Measurements from ENCODE around the gene C19orf33. TPM values are rescaled to one million over a fixed set of nuclear protein-coding genes. Genes with fewer than 3 reads are reported as not detected.

C19orf33 gene
- total RNA-seq, 1 donor from 2014 or later = 0.58 TPM

DNA sequence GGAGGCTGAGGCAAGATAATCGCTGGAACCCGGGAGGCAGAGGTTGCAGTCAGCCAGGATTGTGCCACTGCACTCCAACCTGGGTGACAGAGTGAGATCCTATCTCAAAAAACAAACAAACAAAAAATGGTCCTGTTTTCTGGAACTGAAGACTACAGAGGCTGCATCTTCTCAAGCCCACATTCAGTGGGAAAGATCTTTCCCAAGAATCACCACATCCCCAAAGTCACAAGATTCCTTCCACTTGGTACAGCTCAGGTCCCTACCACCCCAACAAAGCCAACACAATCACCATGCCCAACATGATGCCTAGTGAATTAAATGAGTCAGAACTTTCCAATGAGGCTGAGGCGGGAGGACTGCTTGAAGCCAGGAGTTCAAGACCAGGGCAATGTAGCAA lies 46.8 kb downstream of the C19orf33 start:
- Mint-ChIP-seq H3K36me3 (ENCODE audit: low read depth) (no peaks in the 10 kb centered on the region), H3K27me3 (peaks cover 6% of the 10 kb centered on the region), H3K4me3 (no peak overlapping the region), H3K4me1 (no peaks in the 10 kb centered on the region), H3K9me3 (no peaks in the 10 kb centered on the region), H3K27ac (no peak overlapping the region)
- ChIA-PET CTCF (no interaction called here), POLR2A (interaction anchor here (0.7 to 2.2 kb wide), 2 partner anchors 9 to 24 kb away, joined by 3 to 7 read pairs; partner anchors contain the start of gene PSMD8)
- intact Hi-C loops (cut with micrococcal nuclease) = no loop called here
- no peak for ATAC-seq (ENCODE audit: low read depth)
- no peak for TF ChIP-seq CTCF (IDR thresholded peaks at IDR 0.05)
- no peak for DNase-seq

DNA sequence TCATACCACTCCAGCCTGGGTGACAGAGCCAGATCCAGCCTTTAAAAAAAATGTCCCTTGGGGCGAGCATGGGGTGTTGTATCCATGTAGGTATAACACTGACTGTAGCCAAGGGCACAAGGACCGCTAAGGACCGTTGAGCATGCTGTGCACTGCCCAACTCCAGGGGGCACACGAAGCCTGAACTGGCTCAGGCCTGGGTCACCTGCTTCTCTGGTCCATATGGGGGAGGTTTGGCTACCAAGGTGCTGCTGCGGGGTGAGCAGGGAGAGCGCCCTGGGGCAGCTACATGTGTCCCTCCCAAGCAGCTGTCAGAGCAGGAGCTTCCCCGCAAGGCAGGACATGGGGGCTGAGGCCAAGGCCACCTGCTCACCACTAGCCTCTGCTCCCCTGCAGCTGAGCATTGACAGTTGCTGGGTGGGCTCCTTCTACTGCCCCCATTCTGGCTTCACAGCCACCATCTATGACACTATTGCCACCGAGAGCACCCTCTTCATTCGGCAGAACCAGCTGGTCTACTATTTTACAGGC lies 47.9 kb downstream of the C19orf33 start:
- no peak for ATAC-seq (ENCODE audit: low read depth)
- Mint-ChIP-seq H3K27me3 (peaks cover 6% of the 10 kb centered on the region), H3K4me1 (no peaks in the 10 kb centered on the region), H3K36me3 (ENCODE audit: low read depth) (no peaks in the 10 kb centered on the region), H3K27ac (no peak overlapping the region), H3K4me3 (no peak overlapping the region), H3K9me3 (no peaks in the 10 kb centered on the region)
- POLR2A ChIA-PET = interaction anchor here (0.7 to 2.2 kb wide), 2 partner anchors 8 to 441 kb away, joined by 4 to 7 read pairs; no protein-coding TSS in a partner anchor
- intact Hi-C loops (cut with micrococcal nuclease) = no loop called here
- TF ChIP-seq CTCF (IDR thresholded peaks at IDR 0.05) = no peak
- DNase-seq = no peak
- CTCF ChIA-PET = no interaction called here

DNA sequence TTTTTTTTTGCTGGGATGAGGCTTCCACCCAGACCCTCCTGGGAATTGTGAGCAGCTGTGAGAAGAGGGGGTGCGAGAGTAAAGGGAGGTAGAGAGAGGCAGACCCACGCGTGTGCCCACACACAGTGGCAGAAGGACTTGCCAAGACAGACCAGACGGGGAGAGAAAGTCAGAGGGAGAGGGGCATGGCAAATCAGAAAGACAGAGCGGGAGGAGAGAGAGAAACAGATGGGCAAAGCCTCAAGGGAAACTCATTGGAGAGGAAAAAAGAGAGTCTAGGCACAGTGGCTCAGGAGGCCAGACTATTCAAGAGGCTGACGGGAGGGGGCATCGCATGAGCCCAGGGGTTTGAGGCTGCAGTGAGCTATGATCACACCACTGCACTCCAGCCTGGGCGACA lies 48.6 kb downstream of the C19orf33 start:
- no peak overlapping the region for H3K4me3 Mint-ChIP-seq
- H3K4me1 Mint-ChIP-seq = no peaks in the 10 kb centered on the region
- ATAC-seq (ENCODE audit: low read depth) = no peak
- ChIA-PET POLR2A (no interaction called here), CTCF (interaction anchor here (0.6 kb wide), 1 partner anchor 25 kb away, joined by 4 read pairs; no protein-coding TSS in a partner anchor)
- H3K36me3 Mint-ChIP-seq (ENCODE audit: low read depth) = no peaks in the 10 kb centered on the region
- intact Hi-C loops (cut with micrococcal nuclease) = no loop called here
- H3K27ac Mint-ChIP-seq = no peak overlapping the region
- H3K9me3 Mint-ChIP-seq = no peaks in the 10 kb centered on the region
- no peak for TF ChIP-seq CTCF (IDR thresholded peaks at IDR 0.05)
- peaks cover 6% of the 10 kb centered on the region for H3K27me3 Mint-ChIP-seq
- DNase-seq = no peak

Other genes starting within 250 kb of the C19orf33 start
- not detected in 2 replicates for gene DPF1, start 80.0 kb upstream of the C19orf33 start, total RNA-seq
- 17.2 and 17.4 TPM in 2 replicates for gene PPP1R14A, start 47.9 kb upstream of the C19orf33 start, total RNA-seq
- 70.3 and 73.4 TPM in 2 replicates for gene SPINT2, start 39.7 kb upstream of the C19orf33 start, total RNA-seq
- gene YIF1B, start 11.7 kb downstream of the C19orf33 start, total RNA-seq = 28.7 and 30.1 TPM in 2 replicates
- gene KCNK6, start 15.6 kb downstream of the C19orf33 start, total RNA-seq = 3.2 and 4.7 TPM in 2 replicates
- 11.8 and 22.8 TPM in 2 replicates for gene CATSPERG, start 31.6 kb downstream of the C19orf33 start, total RNA-seq
- gene PSMD8, start 70.3 kb downstream of the C19orf33 start, total RNA-seq = 134 and 138 TPM in 2 replicates
- 0.22 and 1.2 TPM in 2 replicates for gene GGN, start 83.8 kb downstream of the C19orf33 start, total RNA-seq
- 0.44 and 2.4 TPM in 2 replicates for gene SPRED3, start 84.4 kb downstream of the C19orf33 start, total RNA-seq
- gene FAM98C, start 98.8 kb downstream of the C19orf33 start, total RNA-seq = 38.3 and 40.0 TPM in 2 replicates
- gene RASGRP4, start 122.0 kb downstream of the C19orf33 start, total RNA-seq = 3.2 and 3.6 TPM in 2 replicates
- gene RYR1, start 129.4 kb downstream of the C19orf33 start, total RNA-seq = 4.1 and 5.1 TPM in 2 replicates